Activated gamma-delta T cell treated with anti-CD3 and anti-CD28 coated beads, Interleukin-2, amount 50 U/mL, for 16 hours (primary cell): Measurements from ENCODE around the gene LRRTM4.
"Not testable (repeated sequence)": the region's sequence is repeated elsewhere in the genome, so short reads cannot be mapped to it uniquely, and the experiment has no call there.

Experiments
- DNase-seq: peaks from one replicate; pipeline ENCODE4 v3.0.0-alpha.2; 2020; ENCODE audit warnings: low read depth

Gene LRRTM4

DNA sequence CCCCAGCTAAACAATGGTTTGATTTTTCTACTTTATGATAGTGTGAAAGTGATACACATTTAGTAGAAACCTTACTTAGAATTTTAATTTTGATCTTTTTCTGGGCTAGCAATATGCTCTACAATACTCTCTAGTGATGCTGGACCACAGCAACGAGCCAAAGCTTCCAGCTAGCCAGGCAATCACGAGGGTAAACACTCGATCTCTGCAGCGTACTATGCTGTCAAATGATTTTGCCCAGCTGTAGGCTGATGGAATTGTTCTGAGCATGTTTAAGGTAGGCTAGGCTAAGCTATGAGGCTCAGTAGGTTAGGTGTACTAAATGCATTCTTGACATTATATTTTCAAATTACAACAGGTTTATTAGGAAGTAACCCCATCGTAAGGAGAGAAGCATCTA is 207.5 kb downstream of the LRRTM4 start:
- no peak for DNase-seq

GRCh38 chr2:77310416-77310815 is 211.8 kb downstream of the LRRTM4 start:
- no peak for DNase-seq

GRCh38 chr2:77309725-77310124 is 212.5 kb downstream of the LRRTM4 start:
- no peak for DNase-seq

DNA sequence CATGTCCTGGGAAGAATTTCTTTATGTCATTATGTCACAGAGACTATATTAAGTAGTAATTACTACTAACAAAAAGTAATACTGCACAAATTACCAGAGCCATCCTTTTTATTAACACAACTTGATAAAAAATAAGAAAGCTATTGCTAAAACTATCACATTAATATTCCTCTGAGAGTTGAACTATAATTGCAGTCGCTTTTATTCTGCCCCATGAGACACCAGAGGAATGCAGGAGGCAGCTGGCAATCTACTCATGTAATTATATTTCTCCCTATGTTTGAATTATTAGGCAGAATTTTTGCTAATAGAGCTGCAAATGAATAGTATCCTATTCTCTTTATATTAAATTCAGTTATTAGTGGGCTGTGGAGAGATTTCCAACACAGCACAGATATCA is 220.7 kb downstream of the LRRTM4 start:
- no peak for DNase-seq

- no peak for DNase-seq
These were observed 225.4 kb downstream of the LRRTM4 start for GRCh38 chr2:77296791-77297190.

DNA sequence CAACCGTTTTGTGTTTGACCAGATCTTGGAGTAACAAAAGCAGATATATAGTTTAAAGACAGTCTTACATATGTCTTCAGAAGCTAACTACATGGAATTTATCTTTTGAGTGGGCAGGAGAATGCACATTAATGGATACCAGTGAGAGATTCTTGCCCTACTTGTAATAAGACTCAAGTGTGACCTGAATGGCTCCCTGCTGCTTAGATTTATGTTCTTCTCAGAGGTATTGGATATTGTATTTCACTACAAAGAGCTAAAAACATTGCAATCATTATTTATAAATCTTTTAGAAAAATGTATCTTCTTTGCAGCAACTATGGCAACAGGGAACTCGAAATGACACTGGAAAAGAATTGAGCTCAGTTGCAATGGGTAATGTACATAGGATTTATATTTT is 227.7 kb downstream of the LRRTM4 start:
- no peak for DNase-seq

DNA sequence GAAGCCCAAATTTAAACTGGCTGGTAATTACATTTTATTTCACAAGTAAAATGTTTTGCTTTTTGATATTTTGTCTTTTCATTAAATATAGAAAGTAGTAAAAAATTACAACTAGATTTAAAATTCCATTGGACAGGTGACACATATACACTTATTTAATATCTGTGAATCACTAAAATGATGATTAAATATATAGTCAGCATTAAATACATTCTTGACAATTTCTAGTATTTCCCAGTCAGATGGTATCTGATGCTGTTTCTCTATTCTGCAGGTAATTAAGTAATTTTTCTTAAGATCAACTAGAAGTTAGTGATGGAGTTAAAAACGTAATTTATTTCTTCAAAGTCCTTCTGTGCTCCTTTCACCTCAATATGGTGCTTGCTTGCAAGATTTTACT is 237.8 kb downstream of the LRRTM4 start:
- no peak for DNase-seq

- no peak for DNase-seq
These were observed 250.9 kb downstream of the LRRTM4 start for GRCh38 chr2:77271262-77271661.

GRCh38 chr2:77270433-77270832 is 251.7 kb downstream of the LRRTM4 start:
- DNase-seq, result no peak

- DNase-seq, result no peak
These were observed 253.6 kb downstream of the LRRTM4 start for GRCh38 chr2:77268626-77269025.

DNA sequence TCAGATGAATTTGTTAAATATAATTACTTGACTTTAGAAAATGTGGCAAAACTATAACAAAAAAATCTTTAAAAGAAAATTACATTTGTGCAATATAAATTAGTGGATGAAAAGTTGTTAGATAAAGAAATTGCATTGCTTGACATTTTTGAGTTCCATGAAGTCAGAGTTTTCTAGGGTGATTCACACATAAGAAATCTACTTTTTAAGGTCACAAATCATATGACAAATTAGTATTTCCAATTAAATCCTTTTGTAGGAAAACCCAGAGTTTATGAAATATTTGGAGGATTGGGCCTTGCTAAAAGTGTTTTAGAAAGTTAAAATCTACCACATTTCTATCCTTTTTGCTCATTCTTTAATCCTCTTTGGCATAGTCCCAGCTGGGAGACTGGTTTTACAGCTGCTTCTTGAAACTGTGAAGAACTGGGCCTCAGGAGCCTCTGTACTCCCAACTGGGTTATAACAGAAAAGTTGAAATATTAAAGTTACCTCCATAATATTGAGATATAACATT is 289.2 kb downstream of the LRRTM4 start:
- no peak for DNase-seq

- no peak for DNase-seq
These were observed 293.8 kb downstream of the LRRTM4 start for GRCh38 chr2:77228391-77228790.

GRCh38 chr2:77210725-77211124 is 311.5 kb downstream of the LRRTM4 start:
- DNase-seq, result no peak

- no peak for DNase-seq
These were observed 314.8 kb downstream of the LRRTM4 start for GRCh38 chr2:77207331-77207730.

DNA sequence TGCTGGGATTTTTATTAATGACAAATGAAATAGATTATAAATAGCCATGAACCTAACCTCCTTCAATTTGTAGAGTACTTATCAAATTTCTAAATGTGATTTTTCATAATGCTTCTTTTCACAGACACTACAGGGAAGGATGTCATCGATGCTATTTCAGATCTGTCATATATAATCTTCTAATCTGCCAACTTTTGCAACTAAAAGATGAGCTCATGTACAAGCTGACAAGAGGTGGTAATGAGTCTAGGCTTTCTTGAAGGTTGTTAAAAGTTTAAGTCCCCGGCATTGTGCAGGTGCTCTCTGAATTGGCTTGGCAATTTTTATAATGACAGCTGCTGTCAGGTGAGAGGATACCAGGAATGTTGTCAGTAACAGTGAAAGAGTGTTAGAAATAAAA is 320.4 kb downstream of the LRRTM4 start:
- no peak for DNase-seq

- DNase-seq, result no peak
These were observed 322.8 kb downstream of the LRRTM4 start for GRCh38 chr2:77199411-77199810.

GRCh38 chr2:77193858-77194448 is 328.2 kb downstream of the LRRTM4 start:
- DNase-seq, result no peak

GRCh38 chr2:77192811-77193289 is 329.3 kb downstream of the LRRTM4 start:
- no peak for DNase-seq

DNA sequence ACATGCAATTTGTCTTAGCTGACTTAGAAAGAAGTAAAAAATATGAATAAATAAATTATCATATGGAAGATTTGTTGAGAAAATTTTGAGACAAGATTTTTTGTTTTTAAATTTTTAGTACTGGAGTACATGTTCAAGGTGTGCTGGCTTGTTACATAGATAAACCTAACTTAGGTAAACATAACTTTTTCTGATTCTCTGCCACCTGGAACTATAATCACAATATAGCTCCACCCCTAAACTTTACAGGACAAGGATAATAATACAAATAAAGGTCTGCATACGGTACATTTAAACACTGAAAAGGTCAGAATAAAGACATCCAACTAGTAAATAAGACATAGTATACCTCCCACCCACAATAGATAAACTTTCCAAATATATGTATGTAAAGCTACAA is 330.5 kb downstream of the LRRTM4 start:
- DNase-seq, result no peak

- no peak for DNase-seq
These were observed 331.3 kb downstream of the LRRTM4 start for GRCh38 chr2:77190721-77191346.

GRCh38 chr2:77185052-77185451 is 337.1 kb downstream of the LRRTM4 start:
- no peak for DNase-seq

DNA sequence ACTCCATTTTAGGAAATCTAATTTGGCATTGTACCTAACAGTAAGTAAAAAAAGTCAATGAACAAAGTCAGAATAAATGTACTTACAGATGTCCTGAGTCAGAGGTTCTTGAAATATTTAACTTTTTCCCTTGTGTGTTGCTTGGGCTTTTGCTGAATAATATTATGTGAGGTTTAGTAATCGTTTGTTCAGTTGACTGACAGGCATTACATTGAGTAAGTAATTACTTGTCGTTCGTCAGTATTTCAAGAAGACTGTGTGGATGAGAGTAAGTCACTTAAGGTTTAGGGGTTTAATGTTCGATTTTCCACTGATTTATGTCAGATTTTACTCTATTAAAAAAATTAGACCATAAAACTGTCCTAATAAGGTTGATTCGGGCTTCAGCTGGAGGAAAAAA is 342.9 kb downstream of the LRRTM4 start:
- DNase-seq, result no peak

DNA sequence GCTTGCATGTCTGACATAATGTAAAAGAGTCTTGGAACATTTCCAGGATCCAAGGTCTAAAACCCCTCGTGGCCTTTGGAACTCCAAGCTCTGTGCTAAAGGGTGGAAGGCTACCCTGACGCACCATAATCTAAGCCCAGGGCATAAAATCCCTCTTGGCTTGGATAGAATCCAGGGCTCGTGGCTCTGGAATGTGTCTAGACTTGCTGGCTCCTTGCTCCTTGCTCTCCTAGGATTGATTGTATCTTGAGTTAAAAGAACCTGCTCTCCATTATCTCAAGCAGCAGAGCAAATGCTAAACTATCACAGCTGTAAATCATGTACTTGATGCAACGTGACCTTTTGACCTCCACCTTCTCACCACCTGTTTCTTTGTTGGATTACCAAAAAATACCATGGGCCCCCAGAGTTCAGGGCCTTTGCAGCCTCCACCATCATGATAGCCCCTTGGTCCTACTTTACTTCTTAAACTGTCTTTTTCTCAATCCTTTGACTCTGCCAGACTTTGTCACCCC is 346.9 kb downstream of the LRRTM4 start:
- DNase-seq, result not testable (repeated sequence)

DNA sequence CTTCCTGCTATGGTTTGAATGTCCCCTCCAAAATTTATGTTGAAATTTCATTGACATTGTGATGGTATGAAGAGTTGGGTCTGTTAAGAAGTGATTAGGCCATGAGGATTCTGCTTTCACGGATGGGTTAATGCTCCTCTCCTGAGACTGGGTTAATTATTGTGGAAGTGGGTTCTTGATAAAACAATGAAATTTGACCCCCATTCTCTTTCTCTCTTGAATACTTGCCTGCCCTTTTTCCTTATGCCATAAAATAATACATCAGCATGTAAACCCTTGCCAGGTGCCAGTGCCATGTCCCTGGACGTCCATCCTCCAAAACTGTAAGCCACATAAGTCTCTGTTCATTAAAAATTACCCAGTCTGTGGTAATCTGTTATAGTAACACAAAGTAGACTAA is 352.8 kb downstream of the LRRTM4 start:
- no peak for DNase-seq
